Fibroblast of lung (primary cell): Measurements from ENCODE around the gene PPP1R12C.

Experiments
- CTCF ChIP-seq, 2 donors: IDR thresholded peaks in 1 of 2; conservative IDR thresholded peaks in 1 of 2; 1 replicate in 1 of 2; 2 replicates in 1 of 2; pipeline ENCODE4 v1.5.1; 2011 to 2012; ENCODE audit warnings: low read length in 2 of 2, control low read depth in 1 of 2, inconsistent platforms in 1 of 2, low read depth in 1 of 2, mild to moderate bottlenecking in 1 of 2
- EZH2 ChIP-seq: IDR thresholded peaks from 2 replicates; pipeline ENCODE4 v1.5.1; 2012; ENCODE audit warnings: low read length, control low read depth, mild to moderate bottlenecking; ENCODE audit errors: missing control alignments

- TF ChIP-seq CTCF (conservative IDR thresholded peaks at IDR 0.05 in 1 of 2, IDR thresholded peaks at IDR 0.05 in 1 of 2; ENCODE audit: low read depth in 1 of 2, low read length in 2 of 2) (no peak), EZH2 (no peak)
Measured at GRCh38 chr19:55090564-55090963, 26.9 kb downstream of the PPP1R12C start.
